HG03039 (cell line): Measurements from ENCODE around the gene RNF168.
A peak's percentile ranks its signal among the peaks of the same experiment; 100 is the strongest.
"Not testable (repeated sequence)": the region's sequence is repeated elsewhere in the genome, so short reads cannot be mapped to it uniquely, and the experiment has no call there.

Experiments
- ATAC-seq: cut with Tn5 transposase; IDR thresholded peaks from one replicate; pipeline ENCODE4 v1.9.1; 2021; ENCODE audit warnings: mild to moderate bottlenecking, moderate library complexity; ENCODE audit not compliant: unreplicated experiment

The RNF168 gene

DNA sequence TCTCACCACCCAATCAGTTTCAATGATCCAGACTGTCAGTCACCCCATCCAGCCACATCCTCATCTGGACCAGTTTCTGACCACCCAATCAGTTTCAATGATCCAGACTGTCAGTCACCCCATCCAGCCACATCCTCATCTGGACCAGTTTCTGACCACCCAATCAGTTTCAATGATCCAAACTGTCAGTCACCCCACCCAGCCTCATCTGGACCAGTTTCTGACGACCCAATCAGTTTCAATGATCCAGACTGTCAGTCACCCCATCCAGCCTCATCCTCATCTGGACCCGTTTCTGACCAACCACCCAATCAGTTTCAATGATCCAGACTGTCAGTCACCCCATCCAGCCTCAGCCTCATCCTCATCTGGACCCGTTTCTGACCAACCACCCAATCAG, 33.4 kb downstream of the RNF168 start:
- not testable (repeated sequence) for ATAC-seq

DNA sequence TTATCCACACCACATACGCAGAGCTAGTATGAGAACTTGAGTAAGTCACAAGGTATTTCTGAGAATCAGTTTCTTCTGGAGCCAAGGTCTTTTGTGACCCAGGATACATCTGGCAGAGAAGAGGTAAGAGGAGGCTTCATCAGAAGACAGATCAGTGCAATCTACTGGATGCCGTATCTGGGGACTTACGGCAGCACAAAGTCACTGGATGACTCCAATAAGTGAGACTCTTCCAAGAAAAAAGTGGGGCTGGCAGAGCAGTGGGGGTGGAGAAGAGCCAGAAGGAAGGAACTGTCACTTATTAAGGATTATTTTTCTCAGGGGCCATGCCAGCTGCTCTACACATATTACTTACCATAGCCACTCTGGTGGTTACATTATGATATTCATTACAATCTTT, 39.8 kb downstream of the RNF168 start:
- no peak for ATAC-seq

DNA sequence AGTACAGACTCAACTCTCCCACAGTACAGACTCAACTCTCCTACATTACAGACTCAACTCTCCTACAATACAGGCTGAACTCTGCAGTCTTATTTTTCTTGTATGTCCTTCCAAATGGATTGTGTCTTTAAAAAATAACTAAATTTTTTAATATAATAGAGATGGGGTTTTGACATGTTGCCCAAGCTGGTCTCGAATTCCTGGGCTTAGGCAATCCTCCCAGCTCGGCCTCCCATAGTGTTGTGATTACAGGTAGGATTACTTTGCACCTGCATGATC, 40.2 kb downstream of the RNF168 start:
- ATAC-seq, result no peak

- not testable (repeated sequence) for ATAC-seq
These were observed 40.7 kb downstream of the RNF168 start for GRCh38 chr3:196462680-196463477.

DNA sequence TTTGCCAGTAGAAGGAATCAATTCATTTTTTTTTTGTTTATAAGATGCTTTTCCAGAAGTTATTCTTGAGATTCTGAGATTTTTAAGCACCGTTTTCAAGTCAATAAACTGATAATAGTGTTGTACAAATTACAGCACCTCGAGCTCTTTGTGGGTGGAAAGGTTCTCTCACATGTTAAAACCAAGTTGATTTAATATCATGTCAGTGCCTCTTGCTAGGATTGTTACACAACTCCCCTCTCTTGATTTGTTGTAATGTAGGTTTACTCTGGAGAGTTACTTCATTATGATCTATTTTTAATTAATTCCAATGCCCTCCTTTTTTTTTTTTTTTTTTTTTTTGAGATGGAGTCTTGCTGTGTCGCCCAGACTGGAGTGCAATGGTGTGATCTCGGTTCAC, 45.5 kb downstream of the RNF168 start:
- no peak for ATAC-seq

DNA sequence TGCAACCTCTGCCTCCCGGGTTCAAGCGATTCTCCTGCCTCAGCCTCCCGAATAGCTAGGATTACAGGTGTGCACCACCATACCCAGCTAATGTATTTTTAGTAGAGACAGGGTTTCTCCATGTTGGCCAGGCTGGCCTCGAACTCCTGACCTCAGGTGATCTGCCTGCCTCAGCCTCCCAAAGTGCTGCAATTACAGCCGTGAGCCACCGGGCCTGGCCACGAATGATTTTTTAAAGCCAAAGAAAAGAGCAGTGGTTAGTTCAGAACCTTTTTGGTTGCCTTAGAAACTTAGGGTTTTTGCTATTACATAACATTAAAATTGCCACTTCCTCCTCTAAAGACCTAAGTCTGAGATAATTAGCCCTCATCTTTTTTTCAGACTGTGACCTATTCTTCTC, 46.1 kb downstream of the RNF168 start:
- ATAC-seq, result not testable (repeated sequence)

DNA sequence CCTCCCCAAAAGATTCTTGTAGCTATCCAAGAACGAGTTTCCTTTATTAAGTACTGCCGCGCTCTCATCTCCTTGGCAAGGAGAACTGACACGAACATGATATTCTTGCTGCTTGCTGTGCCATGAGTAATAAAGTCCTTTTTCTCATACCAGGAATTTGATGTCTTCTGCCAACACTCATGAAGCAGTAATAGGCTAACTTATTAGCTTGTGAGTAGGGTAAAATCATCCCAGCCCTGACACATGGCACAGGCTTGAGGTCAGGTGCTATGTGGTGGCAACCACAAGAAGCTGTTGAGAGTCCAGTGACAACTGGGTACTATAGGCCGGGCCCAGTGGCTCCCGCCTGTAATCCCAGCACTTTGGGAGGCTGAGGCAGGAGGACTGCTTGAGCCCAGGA, 48.6 kb downstream of the RNF168 start:
- ATAC-seq, result no peak

DNA sequence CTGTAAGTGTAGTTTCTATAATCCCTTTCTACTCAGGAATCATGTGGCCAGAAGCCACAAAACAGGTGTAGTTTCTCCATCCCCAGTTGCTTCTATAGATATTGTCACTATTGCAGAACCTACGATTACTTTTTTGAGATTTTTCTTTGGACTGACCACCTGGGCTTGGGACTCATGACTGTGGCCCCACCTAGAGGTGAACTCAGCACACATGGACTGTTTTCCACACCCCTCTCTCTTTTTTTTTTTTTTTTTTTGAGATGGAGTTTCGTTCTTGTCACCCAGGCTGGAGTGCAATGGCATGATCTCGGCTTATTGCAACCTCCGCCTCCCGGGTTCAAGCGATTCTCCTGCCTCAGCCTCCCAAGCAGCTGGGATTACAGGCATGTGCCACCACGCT, 58.2 kb downstream of the RNF168 start:
- ATAC-seq, result not testable (repeated sequence)

DNA sequence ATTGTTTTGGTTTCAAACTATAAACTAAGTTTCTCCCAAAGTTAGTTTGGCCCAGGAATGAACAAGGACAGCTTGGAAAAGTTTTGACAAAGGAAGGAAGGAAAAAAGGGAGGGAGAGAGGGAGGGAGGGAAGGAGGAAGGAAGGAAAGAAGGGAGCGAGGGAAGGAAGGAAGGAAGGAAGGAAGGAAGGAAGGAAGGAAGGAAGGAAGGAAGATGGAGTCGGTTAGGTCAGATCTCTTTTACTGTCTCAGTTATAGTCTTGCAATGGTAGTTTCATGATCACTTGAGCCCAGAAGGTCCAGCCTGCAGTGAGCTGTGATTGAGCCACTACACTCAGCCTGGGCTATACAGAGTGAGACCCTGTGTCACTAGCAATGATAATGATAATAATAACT, 59.1 kb downstream of the RNF168 start:
- no peak for ATAC-seq

- no peak for ATAC-seq
These were observed 62.9 kb downstream of the RNF168 start for GRCh38 chr3:196440696-196441095.

GRCh38 chr3:196440041-196440537, 63.5 kb downstream of the RNF168 start:
- ATAC-seq, result no peak

GRCh38 chr3:196432137-196432879, 71.3 kb downstream of the RNF168 start, which contains the start of gene UBXN7:
TSS of gene UBXN7 (minus strand) at chr3:196432427. CDS start at chr3:196432399, 28 bp downstream.
- ATAC-seq, result peak; percentile 85

- ATAC-seq, result peak; percentile 12
These were observed 72.1 kb downstream of the RNF168 start for GRCh38 chr3:196431181-196432136.

DNA sequence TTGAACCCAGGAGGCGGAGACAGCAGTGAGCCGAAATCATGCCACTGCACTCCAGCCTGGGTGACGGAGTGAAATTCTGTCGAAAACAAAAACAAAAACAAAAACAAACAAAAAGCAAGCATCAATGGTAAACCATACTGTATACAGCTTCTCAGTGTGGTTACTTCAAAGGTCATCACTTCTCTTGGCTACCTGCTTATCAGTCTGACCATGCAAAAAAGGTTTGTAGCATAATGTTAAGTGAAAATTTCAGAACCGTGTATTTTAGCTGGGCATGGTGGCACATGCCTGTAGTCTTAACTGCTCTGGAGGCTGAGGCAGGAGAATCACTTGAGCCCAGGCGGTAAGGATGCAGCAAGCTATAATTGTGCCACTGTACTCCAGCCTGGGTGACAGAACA, 75.5 kb downstream of the RNF168 start:
- ATAC-seq, result no peak

- ATAC-seq, result not testable (repeated sequence)
These were observed 79.1 kb downstream of the RNF168 start for GRCh38 chr3:196424421-196424820.

- no peak for ATAC-seq
These were observed 80.4 kb downstream of the RNF168 start for GRCh38 chr3:196423044-196423781.

DNA sequence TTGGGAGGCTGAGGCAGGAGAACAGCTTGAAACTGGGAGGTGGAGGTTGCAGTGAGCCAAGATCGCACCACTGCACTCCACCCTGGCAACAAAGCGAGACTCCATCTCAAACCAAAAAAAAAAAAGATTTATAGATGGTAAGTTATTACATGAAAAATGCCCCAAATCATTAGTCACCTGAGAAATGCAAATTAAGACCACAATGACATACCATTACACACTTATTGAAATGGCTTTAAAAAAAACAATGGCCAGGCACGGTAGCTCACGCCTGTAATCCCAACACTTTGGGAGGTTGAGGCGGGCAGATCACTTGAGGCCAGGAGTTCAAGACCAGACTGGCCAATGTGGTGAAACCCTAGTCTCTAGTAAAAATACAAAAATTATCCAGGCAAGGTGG, 81.9 kb downstream of the RNF168 start:
- not testable (repeated sequence) for ATAC-seq

DNA sequence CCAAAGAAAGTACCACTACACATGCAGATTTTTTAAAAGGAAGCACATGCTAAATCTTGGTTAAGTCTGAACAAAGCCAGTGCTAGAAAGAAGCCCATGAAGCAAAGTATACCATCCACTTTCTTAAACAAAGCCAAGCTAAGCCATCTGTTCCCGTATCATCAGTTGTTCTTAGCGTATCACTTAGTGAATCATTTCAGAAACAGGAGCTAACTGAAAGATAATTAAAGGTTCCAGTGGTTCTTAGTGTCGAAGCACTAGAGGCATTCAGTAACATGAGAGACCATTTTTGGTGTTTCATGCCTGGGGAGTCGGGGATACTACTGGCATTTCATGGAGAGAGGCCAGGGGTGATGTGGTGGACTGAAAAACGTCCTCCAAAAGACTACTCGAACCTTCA, 84.2 kb downstream of the RNF168 start:
- no peak for ATAC-seq
